NCI-H446 (cell line): ENCODE data around the gene BGLAP.

ENCODE experiments used
- DNase-seq, 2 experiments: peaks; one replicate each; lab custom pipeline; 2025; lab: John Stamatoyannopoulos, UW

The BGLAP gene

GRCh38 chr1:156226782-156227181 is 15.2 kb upstream of the BGLAP start:
- DNase-seq: no peak

DNA sequence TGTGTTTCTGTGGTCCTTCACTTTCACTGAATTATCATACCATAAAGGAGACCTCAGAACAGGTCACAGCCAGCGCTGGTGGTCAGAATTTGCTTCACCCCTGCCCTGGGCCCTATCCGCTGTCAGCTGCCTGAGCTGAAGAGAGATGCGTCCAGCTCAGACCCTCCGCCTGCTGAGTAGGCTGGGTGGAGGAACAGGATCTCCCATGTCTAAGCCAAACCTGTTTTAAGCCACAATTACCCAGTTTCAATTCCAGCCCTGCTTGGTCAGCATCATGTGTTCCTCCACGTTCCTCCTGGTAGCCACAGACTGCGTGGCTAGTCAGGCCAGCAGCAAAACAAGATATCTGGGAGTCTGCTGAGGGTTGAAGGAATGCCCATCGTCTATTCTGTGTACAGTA is 13.5 kb upstream of the BGLAP start:
- DNase-seq: no peak

GRCh38 chr1:156229809-156230472 is 12.0 kb upstream of the BGLAP start:
- DNase-seq: no peak

GRCh38 chr1:156230473-156230837 is 11.5 kb upstream of the BGLAP start:
- no peak for DNase-seq

DNA sequence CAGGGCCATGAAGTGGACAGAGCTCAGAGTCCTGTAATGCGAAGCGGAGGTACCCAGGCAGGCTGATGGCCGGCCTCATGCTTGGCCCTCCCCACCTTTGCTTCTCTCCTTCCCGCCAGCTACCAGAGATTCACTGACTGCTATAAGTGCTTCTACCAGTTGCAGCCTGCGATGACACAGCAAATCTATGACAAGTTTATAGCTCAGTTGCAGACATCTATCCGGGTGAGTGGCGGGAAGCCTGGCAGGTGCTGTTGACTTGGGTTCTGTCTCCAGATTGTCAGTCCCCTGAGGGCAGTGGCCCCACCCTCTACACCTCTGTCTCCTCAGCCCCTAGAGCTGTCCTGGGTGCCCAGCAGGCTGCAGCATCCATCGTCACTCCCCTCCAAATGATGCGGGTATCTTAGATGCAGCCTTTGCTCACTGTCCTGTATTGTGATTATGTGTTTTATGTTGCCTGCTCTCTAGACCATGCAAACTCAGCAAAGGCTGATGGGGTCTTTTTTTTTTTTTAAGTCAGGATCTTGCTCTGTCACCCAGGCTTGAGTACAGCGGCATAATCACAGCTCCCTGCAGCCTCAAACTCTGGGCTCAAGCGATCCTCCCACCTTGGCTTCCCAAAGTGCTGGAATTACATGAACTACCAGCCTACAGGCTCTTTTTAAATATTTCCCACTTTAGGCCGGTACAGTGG is 9.6 kb upstream of the BGLAP start:
- DNase-seq: no peak

GRCh38 chr1:156233426-156234127 is 8.4 kb upstream of the BGLAP start:
- no peak for DNase-seq

GRCh38 chr1:156236164-156236563 is 5.8 kb upstream of the BGLAP start:
- no peak for DNase-seq

DNA sequence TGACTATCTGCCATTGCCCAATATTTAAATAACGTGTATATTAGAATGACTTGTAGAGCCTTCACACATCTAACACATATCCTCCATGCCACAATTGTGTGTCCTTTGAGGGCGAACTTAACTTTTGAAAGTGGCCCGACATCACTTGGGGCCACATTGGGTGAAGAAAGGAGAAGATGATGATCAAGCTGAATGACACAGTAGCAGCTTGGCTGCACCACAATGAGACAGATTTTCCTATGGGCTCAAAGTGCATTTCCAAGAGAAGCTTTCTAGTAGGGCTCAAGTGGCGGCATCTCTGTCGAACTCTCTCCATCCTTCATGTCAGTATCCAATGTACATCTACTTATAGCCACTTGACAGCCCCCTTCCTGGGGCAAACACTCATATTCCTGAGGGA is 3.7 kb upstream of the BGLAP start:
- no peak for DNase-seq

- DNase-seq: no peak
These were observed 623 bp upstream of the BGLAP start for GRCh38 chr1:156241311-156241811.

- no peak for DNase-seq
These were observed 754 bp downstream of the BGLAP start for GRCh38 chr1:156242738-156243137.

DNA sequence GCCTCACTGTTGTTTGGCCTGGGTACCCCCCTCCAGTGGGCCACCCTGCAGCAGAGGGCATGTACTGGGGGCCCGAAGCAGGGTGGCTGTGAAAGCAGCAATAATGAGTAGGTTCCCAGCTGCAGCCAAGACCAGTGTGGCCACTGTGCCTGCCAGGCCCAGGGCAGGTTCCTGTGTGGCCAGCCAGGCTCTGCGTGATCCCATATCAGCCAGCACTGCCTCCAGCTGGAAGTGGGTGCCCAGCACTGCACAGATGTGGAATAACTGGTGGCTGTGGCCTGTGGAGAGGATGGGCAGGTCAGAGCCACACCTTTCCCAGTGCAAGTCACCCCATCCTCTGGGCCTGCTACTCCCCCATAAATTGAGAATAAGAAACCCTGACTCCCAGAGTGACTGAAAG is 2.1 kb downstream of the BGLAP start:
- no peak for DNase-seq

GRCh38 chr1:156244712-156245111 is 2.7 kb downstream of the BGLAP start:
- no peak for DNase-seq

- DNase-seq: no peak
These were observed 3.7 kb downstream of the BGLAP start for GRCh38 chr1:156245451-156246232.

DNA sequence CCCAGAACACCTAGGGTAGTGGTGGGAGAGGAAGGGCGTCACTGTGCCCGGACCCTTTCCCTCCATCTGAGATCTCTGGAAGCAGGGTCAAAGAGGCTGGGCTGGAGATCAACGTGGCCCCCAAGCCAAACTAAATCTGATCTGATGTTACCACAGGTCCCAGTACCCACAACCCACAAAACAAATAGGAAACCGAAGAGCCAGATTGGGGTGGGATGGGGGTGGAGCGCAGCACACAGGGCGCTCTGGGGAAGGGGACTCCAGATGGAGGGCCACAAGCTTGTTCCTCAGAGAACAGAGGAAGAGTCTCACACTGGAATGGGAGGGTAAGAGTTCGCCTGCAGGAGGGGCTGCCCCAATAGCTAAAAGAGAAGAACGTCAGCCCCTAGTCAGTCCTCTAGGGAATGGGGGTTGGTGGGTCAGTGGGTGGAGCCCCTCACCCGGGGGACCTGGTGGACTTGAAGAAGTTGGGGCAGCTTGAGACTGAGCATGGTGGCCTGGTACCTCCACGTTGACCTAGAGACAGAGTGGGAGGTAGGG is 4.3 kb downstream of the BGLAP start:
- DNase-seq: no peak

DNA sequence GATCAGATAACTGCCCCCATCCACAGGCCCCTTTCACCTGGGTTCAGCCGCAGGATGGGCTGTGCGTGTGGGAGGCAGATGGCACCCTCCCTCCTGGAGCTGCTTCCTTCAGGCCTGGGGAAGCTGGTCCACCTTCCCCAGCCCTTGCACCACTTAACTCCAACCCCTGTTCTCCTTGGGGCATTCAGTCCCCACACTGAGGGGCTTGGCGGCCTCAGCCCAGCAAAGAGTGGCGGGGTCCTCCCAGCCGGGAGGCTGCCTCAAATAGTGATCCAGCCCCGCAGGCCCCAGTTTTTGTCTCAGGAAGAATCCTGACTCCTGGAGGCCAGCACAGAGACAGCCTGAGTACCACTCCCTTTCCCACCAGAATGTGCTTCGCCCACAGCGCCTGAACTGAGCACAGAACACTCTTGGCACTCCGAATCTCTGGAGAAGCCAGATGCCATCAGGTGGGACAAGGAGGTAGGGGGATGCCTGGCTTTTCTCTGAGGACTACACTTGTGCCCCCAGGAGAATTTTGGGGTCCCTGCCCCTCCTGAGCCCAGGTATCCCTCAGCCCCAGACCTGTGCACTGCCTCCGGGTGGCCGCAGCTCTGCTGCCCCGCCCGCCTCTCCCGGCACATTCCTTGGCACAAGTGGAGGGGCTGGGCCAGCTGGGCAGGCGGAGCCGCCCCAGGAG is 4.9 kb downstream of the BGLAP start:
- no peak for DNase-seq

DNA sequence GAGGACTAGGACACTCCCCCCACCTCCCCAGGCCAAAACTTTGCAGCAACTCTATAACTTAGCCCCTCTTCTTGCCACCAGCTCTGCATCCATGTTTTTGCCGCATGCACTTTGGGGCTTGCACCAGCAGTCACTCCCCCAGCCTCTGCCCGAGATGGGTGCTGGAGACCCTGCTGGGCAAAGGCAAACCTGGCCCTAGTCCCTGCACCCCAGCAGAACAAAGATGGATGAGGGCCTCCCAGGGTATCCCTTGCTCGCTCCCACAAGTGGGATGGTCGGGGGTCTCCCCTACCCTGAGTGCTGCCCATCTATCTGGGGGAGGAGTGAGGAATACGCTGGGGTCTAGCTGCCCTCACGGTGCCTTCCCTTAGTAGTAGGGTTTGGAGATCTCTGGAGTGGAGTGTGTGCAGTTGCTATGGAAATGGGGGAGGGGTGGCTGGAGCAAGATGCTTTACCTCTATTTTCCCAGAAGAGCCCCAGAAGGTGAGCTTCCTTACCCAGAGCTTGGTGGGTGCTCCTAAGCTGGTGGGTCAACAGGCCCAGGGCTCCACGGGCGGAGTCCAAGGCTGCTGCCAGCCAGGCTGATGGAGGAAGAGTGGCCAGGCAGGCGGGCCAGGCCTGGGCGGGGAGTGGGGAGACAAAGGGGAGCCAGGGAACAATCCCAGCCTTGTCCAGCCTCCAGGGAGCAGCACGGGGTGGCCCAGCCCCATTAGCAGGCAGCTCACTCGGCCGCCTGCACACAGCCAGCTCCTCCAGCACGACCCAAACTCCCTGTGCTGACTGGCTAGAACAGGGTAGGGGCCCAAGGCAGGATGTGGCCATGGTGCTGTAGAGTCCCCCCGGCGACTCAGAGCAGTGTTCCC is 5.7 kb downstream of the BGLAP start, which contains the start of gene PAQR6:
PAQR6 (minus strand) TSS at position 597 of the 863 bp plus-strand sequence. CDS start 1,325 bp downstream, outside the sequence.
- no peak for DNase-seq

DNA sequence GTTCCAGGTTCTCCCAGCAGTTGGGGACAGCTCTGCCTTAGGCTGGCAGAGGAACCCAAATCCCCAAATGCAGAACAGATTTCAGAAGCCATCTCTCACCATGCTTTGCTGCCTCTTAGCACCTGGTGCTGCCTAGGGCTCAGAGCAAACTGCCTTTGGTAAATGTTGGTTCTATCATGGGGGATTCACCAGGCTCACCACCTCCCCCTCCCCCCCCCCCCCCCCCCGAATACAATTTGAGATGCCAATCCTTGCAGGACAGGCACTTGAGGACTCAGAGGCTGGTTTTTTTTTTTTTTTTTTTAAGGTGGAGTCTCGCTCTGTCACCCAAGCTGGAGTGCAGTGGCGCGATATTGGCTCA is 6.3 kb downstream of the BGLAP start:
- DNase-seq: no peak

GRCh38 chr1:156249593-156249992 is 7.6 kb downstream of the BGLAP start:
- no peak for DNase-seq

- no peak for DNase-seq
These were observed 9.5 kb downstream of the BGLAP start for GRCh38 chr1:156251527-156251926.

DNA sequence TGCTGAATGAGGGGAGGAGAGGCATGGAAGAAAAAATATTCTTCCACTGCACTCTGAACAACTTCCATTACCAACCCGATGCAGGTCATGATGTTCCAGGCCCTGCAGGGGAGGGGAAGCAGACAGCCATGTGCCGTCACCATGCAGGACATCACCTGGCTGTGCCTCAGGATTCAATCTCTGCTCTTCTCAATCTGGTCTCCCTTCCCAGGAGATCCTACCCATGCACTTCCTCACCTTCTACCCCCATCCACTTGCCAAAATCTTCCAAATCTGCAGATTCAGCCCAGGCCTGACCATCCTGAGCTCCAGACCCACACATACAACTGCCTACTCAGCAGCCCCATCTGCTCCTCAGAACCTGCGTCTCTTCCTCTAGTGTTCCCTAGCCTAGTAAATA is 11.7 kb downstream of the BGLAP start:
- no peak for DNase-seq
